Measurements from ENCODE around the gene TBL2.

Gene TBL2

DNA sequence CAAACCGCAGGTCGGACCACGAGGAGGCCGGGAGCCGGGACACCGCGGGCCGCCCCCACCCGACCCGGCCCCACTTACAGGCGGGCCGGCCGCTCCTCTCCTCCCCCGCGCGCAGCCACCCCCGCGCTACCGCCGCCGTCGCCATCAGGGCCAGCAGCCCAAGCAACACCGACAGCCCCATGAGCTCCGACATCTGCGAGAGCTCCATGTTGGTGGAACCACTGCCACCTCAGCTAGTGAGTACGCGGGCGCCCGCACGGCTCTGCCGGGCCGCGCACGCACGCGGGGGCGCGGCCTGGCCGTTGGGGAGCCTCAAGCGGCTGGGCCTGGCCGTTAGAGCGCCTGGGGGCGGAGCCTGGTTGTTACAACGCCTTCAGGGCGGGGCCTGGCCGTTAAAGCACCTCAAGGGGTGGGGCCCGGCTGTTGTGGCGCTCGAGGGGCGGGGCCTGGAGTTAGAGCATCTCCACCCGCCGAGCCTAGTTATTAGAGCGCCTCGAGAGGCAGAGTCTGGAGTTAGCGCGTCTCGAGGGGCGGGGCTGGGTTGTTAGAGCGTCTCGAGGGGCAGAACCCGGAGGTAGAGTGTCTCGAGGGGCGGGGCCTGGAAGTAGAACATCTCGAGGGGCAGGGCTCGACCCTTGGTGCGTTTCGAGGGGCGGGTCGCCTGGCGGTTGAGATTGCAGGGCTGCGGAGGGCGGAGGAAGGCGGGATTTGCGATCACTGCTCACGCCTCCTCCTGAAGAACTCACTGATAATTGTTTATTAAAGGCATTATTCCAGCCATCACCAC, at the start of gene TBL2:
TBL2 (minus strand) TSS at position 238 of the 787 bp plus-strand sequence; CDS start at position 208, 30 bp downstream.
- H2AFZ ChIP-seq (ENCODE audit: low read depth, low read length) = peak within 1 kb of the TSS; percentile 90
- H3K27me3 ChIP-seq (ENCODE audit: low read depth, low read length) = no peaks in the 10 kb centered on the region
- H3K4me1 ChIP-seq (ENCODE audit: low read length) = peaks cover 20% of the 10 kb centered on the region
- TF ChIP-seq CTCF (IDR thresholded peaks at IDR 0.05; ENCODE audit: low read depth, low read length) (peak; percentile 10; the same call in 1 of the 2 replicates), EZH2phosphoT487 (IDR thresholded peaks at IDR 0.05; ENCODE audit: low read depth) (no peak)
- H3K9ac ChIP-seq (ENCODE audit: low read length) = peak within 1 kb of the TSS; percentile 88
- peaks cover 15% of the 10 kb centered on the region; the same call in 1 of the 2 replicates for H4K20me1 ChIP-seq (ENCODE audit: insufficient read depth, low read length)
- H3K4me3 ChIP-seq (ENCODE audit: low read length) = peak within 1 kb of the TSS; percentile 86
- H3K79me2 ChIP-seq (ENCODE audit: low read length) = peaks cover 40% of the 10 kb centered on the region
- peaks cover 16% of the 10 kb centered on the region for H3K36me3 ChIP-seq (replicated peaks; ENCODE audit: low read depth, low read length)
- peak within 1 kb of the TSS; percentile 94 for H3K4me2 ChIP-seq (ENCODE audit: low read length)
- H3K9me3 ChIP-seq (ENCODE audit: insufficient read depth, low read length) = no peaks in the 10 kb centered on the region
- H3K27ac ChIP-seq (ENCODE audit: low read length) = peak within 1 kb of the TSS; percentile 73

- H3K79me2 ChIP-seq (ENCODE audit: low read length) = no peaks in the 10 kb centered on the region
- H4K20me1 ChIP-seq (ENCODE audit: insufficient read depth, low read length) = no peaks in the 10 kb centered on the region
- H3K36me3 ChIP-seq (replicated peaks; ENCODE audit: low read depth, low read length) = no peaks in the 10 kb centered on the region
- no peaks in the 10 kb centered on the region for H3K9me3 ChIP-seq (ENCODE audit: insufficient read depth, low read length)
- H3K4me3 ChIP-seq (ENCODE audit: low read length) = no peak overlapping the region
- H2AFZ ChIP-seq (ENCODE audit: low read depth, low read length) = no peak overlapping the region
- H3K27ac ChIP-seq (ENCODE audit: low read length) = no peak overlapping the region
- TF ChIP-seq EZH2phosphoT487 (IDR thresholded peaks at IDR 0.05; ENCODE audit: low read depth) = no peak
- no peak for TF ChIP-seq CTCF (IDR thresholded peaks at IDR 0.05; ENCODE audit: low read depth, low read length)
- no peak overlapping the region for H3K4me2 ChIP-seq (ENCODE audit: low read length)
- H3K27me3 ChIP-seq (ENCODE audit: low read depth, low read length) = peaks cover 22% of the 10 kb centered on the region
- H3K9ac ChIP-seq (ENCODE audit: low read length) = no peak overlapping the region
- H3K4me1 ChIP-seq (ENCODE audit: low read length) = no peaks in the 10 kb centered on the region
Measured at GRCh38 chr7:73626814-73627213, 48.4 kb upstream of the TBL2 start.

GRCh38 chr7:73625276-73625675, 46.9 kb upstream of the TBL2 start:
- H3K9ac ChIP-seq (ENCODE audit: low read length) = no peak overlapping the region
- H3K4me2 ChIP-seq (ENCODE audit: low read length) = no peak overlapping the region
- no peaks in the 10 kb centered on the region for H3K4me1 ChIP-seq (ENCODE audit: low read length)
- H3K27ac ChIP-seq (ENCODE audit: low read length) = no peak overlapping the region
- no peak overlapping the region for H3K4me3 ChIP-seq (ENCODE audit: low read length)
- peaks cover 22% of the 10 kb centered on the region for H3K27me3 ChIP-seq (ENCODE audit: low read depth, low read length)
- H3K36me3 ChIP-seq (replicated peaks; ENCODE audit: low read depth, low read length) = no peaks in the 10 kb centered on the region
- no peak overlapping the region for H2AFZ ChIP-seq (ENCODE audit: low read depth, low read length)
- no peak for TF ChIP-seq CTCF (IDR thresholded peaks at IDR 0.05; ENCODE audit: low read depth, low read length)
- no peak for TF ChIP-seq EZH2phosphoT487 (IDR thresholded peaks at IDR 0.05; ENCODE audit: low read depth)
- H3K79me2 ChIP-seq (ENCODE audit: low read length) = no peaks in the 10 kb centered on the region
- H4K20me1 ChIP-seq (ENCODE audit: insufficient read depth, low read length) = no peaks in the 10 kb centered on the region
- H3K9me3 ChIP-seq (ENCODE audit: insufficient read depth, low read length) = no peaks in the 10 kb centered on the region

DNA sequence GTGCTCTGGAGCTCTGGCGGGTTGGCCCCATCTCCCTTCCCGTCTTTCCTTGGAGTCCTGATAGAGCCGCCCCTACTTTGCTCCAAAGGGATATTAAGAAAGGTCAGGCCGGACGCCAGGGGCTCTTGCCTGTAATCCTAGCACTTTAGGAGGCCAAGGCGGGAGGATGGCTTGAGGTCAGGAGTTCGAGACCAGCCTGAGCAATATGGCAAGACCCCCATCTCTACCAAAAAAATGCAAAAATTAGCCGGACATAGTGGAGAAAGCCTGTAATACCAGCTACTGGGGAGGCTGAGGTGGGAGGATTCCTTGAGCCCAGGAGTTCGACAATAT, 46.3 kb upstream of the TBL2 start:
- Histone ChIP-seq H3K4me3 (ENCODE audit: low read length) (no peak overlapping the region), H3K27me3 (ENCODE audit: low read depth, low read length) (peaks cover 22% of the 10 kb centered on the region), H4K20me1 (ENCODE audit: insufficient read depth, low read length) (no peaks in the 10 kb centered on the region), H3K79me2 (ENCODE audit: low read length) (no peaks in the 10 kb centered on the region), H3K9me3 (ENCODE audit: insufficient read depth, low read length) (no peaks in the 10 kb centered on the region), H3K4me2 (ENCODE audit: low read length) (no peak overlapping the region), H2AFZ (ENCODE audit: low read depth, low read length) (no peak overlapping the region), H3K9ac (ENCODE audit: low read length) (no peak overlapping the region), H3K4me1 (ENCODE audit: low read length) (no peaks in the 10 kb centered on the region), H3K36me3 (replicated peaks; ENCODE audit: low read depth, low read length) (no peaks in the 10 kb centered on the region), H3K27ac (ENCODE audit: low read length) (no peak overlapping the region)
- no peak for TF ChIP-seq EZH2phosphoT487 (IDR thresholded peaks at IDR 0.05; ENCODE audit: low read depth)
- no peak for TF ChIP-seq CTCF (IDR thresholded peaks at IDR 0.05; ENCODE audit: low read depth, low read length)
